Transverse colon (tissue), 4 donors: ENCODE data around the gene ANKRD44. TPM values are rescaled to one million over a fixed set of nuclear protein-coding genes. Genes with fewer than 3 reads are reported as not detected.

Experiments used
- DNase-seq: peaks from one replicate; pipeline ENCODE4 v3.0.0-alpha.2; 2019
- H3K27ac ChIP-seq, 4 donors: fragments of 200-600 bp; sonication (generic); 2 replicates each; pipeline ENCODE4 v1.5.1; 2016 to 2018; ENCODE audit warnings: inconsistent platforms in 4 of 4
- H3K27me3 ChIP-seq: fragments of 200-600 bp; sonication (generic); 2 replicates; pipeline ENCODE4 v1.5.1; 2017; ENCODE audit warnings: inconsistent platforms
- H3K36me3 ChIP-seq, 4 donors: fragments of 200-600 bp; sonication (generic); 2 replicates each; pipeline ENCODE4 v1.5.1; 2017 to 2019; ENCODE audit warnings: inconsistent platforms in 4 of 4
- H3K4me1 ChIP-seq, 4 donors: fragments of 200-600 bp; sonication (generic); 2 replicates each; pipeline ENCODE4 v1.5.1; 2017 to 2020; ENCODE audit warnings: inconsistent platforms in 4 of 4
- H3K4me3 ChIP-seq, 4 donors: fragments of 200-600 bp; sonication (generic); 1 replicate in 1 of 4; 2 replicates in 3 of 4; pipeline versions ENCODE4 v1.5.1 to v1.6.1; 2017 to 2019; ENCODE audit warnings: inconsistent platforms in 4 of 4
- H3K9me3 ChIP-seq, 2 donors: fragments of 200-600 bp; sonication (generic); 2 replicates each; pipeline ENCODE4 v1.5.1; 2017 to 2019; ENCODE audit warnings: inconsistent platforms in 2 of 2
- EP300 ChIP-seq: sonication (generic); formaldehyde crosslinking; IDR thresholded peaks from one replicate; pipeline ENCODE4 v1.6.1; 2017; ENCODE audit warnings: antibody characterized with exemption, low read depth
- POLR2A ChIP-seq: fragments of 450-650 bp; IDR thresholded peaks from one replicate; pipeline ENCODE4 v1.6.1; 2016; ENCODE audit warnings: antibody characterized with exemption, mild to moderate bottlenecking, moderate library complexity
- POLR2AphosphoS5 ChIP-seq, 3 donors: sonication (generic); formaldehyde crosslinking; IDR thresholded peaks; one replicate each; pipeline ENCODE4 v1.6.1; 2016; ENCODE audit warnings: antibody characterized with exemption in 3 of 3
- WGBS, 2 donors: methylation state at CpG; one replicate each; pipeline ENCODE4 v1.1.5; 2018; ENCODE audit warnings: low coverage in 1 of 2; 5-methylcytosine and 5-hydroxymethylcytosine counted together
- in situ Hi-C, 4 donors: fragments of 200-750 bp; cut with MboI; loops; one replicate each; pipeline versions ENCODE4 v1.15.0 to v1.15.1; 2017; ENCODE audit warnings: low sequenced_read_pairs in 3 of 4, low pct_ligation_motif_present in 1 of 4, low pct_unique_long_range_greater_than_20kb in 1 of 4
- intact Hi-C: fragments of 100-400 bp; cut with DNase I; formaldehyde crosslinking; loops from one replicate; pipeline ENCODE4 v1.15.1; 2023; ENCODE audit warnings: low total_unique reads
- total RNA-seq, 4 donors: library from RNA; depleted of rRNA; stranded (reverse); fragments of >200 nt; gene quantifications; one replicate each; pipeline ENCODE4 v1.1.0, GENCODE V29; 2016
- TF ChIP-seq, protein P1 (sequence below), 5 experiments: fragments of 200-600 bp in 3 of 5; fragments of 450-650 bp in 2 of 5; sonication (generic) in 3 of 5; IDR thresholded peaks; 1 replicate in 2 of 5; 2 replicates in 3 of 5; pipeline ENCODE4 v1.5.1; 2016 to 2017; ENCODE audit warnings: antibody characterized with exemption in 5 of 5, inconsistent platforms in 3 of 5, mild to moderate bottlenecking in 2 of 5, moderate library complexity in 1 of 5

The ANKRD44 gene
- total RNA-seq, 4 donors from 2014 or later: 13.9 to 46.8 (median 27.5) TPM

DNA sequence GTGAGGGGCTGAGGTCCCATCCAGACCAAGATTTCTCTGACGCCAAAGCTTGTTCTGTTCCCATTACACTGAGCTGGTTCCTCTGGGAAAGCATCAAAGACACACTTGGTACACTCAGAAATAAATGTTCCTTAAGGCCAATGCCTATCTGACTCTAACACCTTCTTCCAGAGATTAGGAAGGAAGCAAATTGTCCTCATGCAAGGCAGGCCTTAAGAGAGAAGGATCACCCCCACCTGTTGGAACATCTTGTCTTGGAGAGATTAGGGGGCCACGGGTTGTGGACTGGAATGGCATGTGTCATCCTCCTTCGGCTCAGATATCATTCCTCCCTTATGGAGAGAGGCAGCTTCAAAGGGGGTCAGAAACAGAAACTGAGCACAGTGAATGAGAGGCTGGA lies 100.2 kb downstream of the ANKRD44 start:
- intact Hi-C loops: no loop called here
- WGBS, 2 donors: 48% methylated on average over 3 of the region's 3 CpGs; no CpG with 5 or more reads in 1 of the 2 donors
- H3K27ac ChIP-seq: peak overlapping the region; percentile 45 to 69 (median 64)
- TF ChIP-seq POLR2AphosphoS5 (IDR thresholded peaks at IDR 0.05) (no peak), POLR2A (no peak), EP300 (no peak)
- TF ChIP-seq, protein P1, sequence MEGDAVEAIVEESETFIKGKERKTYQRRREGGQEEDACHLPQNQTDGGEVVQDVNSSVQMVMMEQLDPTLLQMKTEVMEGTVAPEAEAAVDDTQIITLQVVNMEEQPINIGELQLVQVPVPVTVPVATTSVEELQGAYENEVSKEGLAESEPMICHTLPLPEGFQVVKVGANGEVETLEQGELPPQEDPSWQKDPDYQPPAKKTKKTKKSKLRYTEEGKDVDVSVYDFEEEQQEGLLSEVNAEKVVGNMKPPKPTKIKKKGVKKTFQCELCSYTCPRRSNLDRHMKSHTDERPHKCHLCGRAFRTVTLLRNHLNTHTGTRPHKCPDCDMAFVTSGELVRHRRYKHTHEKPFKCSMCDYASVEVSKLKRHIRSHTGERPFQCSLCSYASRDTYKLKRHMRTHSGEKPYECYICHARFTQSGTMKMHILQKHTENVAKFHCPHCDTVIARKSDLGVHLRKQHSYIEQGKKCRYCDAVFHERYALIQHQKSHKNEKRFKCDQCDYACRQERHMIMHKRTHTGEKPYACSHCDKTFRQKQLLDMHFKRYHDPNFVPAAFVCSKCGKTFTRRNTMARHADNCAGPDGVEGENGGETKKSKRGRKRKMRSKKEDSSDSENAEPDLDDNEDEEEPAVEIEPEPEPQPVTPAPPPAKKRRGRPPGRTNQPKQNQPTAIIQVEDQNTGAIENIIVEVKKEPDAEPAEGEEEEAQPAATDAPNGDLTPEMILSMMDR (IDR thresholded peaks at IDR 0.05): no peak
- no peaks in the 10 kb centered on the region for H3K27me3 ChIP-seq
- DNase-seq: no peak
- no peak overlapping the region for H3K4me3 ChIP-seq
- no peaks in the 10 kb centered on the region for H3K9me3 ChIP-seq
- H3K4me1 ChIP-seq: peaks cover 12 to 75% (median 16%) of the 10 kb centered on the region in 4 donors
- no peaks in the 10 kb centered on the region for H3K36me3 ChIP-seq
- in situ Hi-C loops: no loop called here

DNA sequence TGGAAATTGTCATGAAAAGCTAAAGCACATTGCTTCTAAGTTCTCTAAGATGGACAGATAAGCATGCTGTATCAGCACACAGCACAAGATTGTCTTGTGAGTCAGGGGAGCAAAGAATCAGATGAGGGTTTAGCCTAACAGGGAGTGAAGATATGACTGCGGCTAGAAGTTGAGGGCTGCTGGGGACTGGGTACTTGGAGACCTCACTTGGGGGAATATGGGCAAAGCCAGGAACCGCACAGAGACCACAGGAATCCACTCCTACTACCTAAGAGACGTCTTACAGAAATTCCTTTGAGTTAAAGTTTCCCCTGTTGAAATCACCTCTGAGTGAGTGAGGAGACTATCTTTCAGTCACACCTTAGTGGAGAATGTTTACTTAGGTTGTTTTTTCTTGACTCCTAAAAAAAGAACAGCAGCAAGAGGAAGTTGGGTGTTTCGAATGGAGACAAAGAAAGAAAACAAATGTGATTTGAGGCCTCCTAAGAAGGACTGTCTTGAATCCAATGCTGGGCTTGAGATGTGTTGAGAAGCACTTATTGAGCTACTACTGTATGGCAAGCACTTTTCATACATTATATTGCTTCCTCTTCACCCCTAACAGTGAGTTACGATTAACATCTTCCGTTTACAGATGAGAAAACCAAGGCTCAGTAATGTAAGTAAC lies 100.7 kb downstream of the ANKRD44 start:
- Histone ChIP-seq H3K4me1 (peaks cover 12 to 80% (median 19%) of the 10 kb centered on the region in 4 donors), H3K36me3 (no peaks in the 10 kb centered on the region), H3K9me3 (no peaks in the 10 kb centered on the region), H3K27me3 (no peaks in the 10 kb centered on the region), H3K27ac (peak overlapping the region; percentile 45 to 69 (median 64)), H3K4me3 (no peak overlapping the region)
- intact Hi-C loops (no loop called here), in situ Hi-C loops (no loop called here)
- TF ChIP-seq EP300 (no peak), POLR2AphosphoS5 (IDR thresholded peaks at IDR 0.05) (no peak), POLR2A (peak; percentile 13)
- DNase-seq: no peak
- 57 to 67% methylated on average over 3 to 6 of the region's 6 CpGs for WGBS, 2 donors

DNA sequence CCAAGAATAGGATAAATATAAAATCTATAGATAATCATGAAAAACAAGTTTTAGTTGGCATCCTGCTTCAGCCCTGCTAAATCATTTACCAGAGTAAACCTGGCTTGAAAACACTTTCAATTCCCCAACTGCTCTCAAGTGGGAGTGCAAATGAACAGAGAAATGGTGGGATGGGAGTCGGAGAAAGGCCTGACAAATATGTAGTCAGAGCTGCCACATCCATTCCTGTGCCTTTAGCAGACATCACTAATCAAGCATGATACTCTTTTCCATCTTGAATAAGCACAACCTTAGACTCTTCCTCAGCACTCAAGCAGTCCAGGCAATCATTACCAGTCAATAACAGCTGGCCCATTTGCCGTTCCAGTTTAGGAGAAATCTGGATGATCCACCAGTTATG lies 101.3 kb downstream of the ANKRD44 start:
- Histone ChIP-seq H3K4me1 (peaks cover 12 to 84% (median 19%) of the 10 kb centered on the region in 4 donors), H3K4me3 (no peak overlapping the region), H3K27me3 (no peaks in the 10 kb centered on the region), H3K27ac (peak overlapping the region; percentile 45 to 69 (median 64)), H3K36me3 (no peaks in the 10 kb centered on the region), H3K9me3 (no peaks in the 10 kb centered on the region)
- TF ChIP-seq POLR2A: no peak
- no peak for TF ChIP-seq EP300
- TF ChIP-seq, protein P1 (IDR thresholded peaks at IDR 0.05): no peak
- WGBS, 2 donors: 66 to 82% methylated on average over 2 of the region's 2 CpGs
- intact Hi-C loops: no loop called here
- in situ Hi-C loops: no loop called here
- no peak for DNase-seq

DNA sequence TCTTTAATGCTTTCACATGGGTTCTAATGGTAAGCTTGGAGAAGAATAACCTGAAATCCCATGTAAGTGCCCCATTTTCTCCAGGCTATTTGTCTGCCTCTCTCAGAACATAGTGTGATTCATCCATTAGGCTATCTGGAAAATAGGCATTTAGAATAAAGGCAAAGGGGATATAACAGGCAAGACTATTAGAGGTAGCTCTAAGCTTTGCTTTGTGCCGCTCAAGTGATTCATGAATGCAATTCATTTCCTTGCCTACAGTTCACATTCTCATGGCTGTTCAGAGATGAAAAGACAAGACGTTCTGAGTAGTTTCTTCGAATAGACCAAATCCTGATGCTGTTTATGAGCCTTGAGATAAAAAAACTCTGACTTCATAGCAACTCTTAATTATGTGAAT lies 101.7 kb downstream of the ANKRD44 start:
- no peaks in the 10 kb centered on the region for H3K9me3 ChIP-seq
- intact Hi-C loops: no loop called here
- in situ Hi-C loops: no loop called here
- peaks cover 12 to 83% (median 19%) of the 10 kb centered on the region in 4 donors for H3K4me1 ChIP-seq
- H3K36me3 ChIP-seq: no peaks in the 10 kb centered on the region
- 15 to 39% methylated on average over 3 of the region's 3 CpGs for WGBS, 2 donors
- peak overlapping the region; percentile 45 to 69 (median 64) for H3K27ac ChIP-seq
- no peak overlapping the region for H3K4me3 ChIP-seq
- TF ChIP-seq POLR2AphosphoS5 (IDR thresholded peaks at IDR 0.05) (no peak), EP300 (no peak), POLR2A (no peak)
- TF ChIP-seq, protein P1 (IDR thresholded peaks at IDR 0.05): no peak
- H3K27me3 ChIP-seq: no peaks in the 10 kb centered on the region
- no peak for DNase-seq
